Fibroblast of skin of right biceps (primary cell): ENCODE measurements around the gene HOXA7.

Experiments
- DNase-seq: peaks from one replicate; pipeline ENCODE4 v3.0.0-alpha.2; 2013

Gene HOXA7

GRCh38 chr7:27156508-27156898, at the start of gene HOXA7:
Gene HOXA7 (minus strand): TSS chr7:27156675. CDS start chr7:27156545, 130 bp downstream.
- DNase-seq: peak; percentile 77

- no peak for DNase-seq
Measured at GRCh38 chr7:27205325-27206280, 49.1 kb upstream of the HOXA7 start.

- peak; percentile 30 for DNase-seq
Measured at GRCh38 chr7:27204851-27205322, 48.4 kb upstream of the HOXA7 start.

GRCh38 chr7:27203964-27204594, 47.6 kb upstream of the HOXA7 start:
- DNase-seq: no peak

GRCh38 chr7:27203365-27203953, 47.0 kb upstream of the HOXA7 start:
- no peak for DNase-seq

- no peak for DNase-seq
Measured at GRCh38 chr7:27202862-27203134, 46.3 kb upstream of the HOXA7 start.

GRCh38 chr7:27202018-27202861, 45.8 kb upstream of the HOXA7 start:
- no peak for DNase-seq

- DNase-seq: no peak
Measured at GRCh38 chr7:27201580-27202017, 45.1 kb upstream of the HOXA7 start.

GRCh38 chr7:27200761-27201579, 44.5 kb upstream of the HOXA7 start:
- no peak for DNase-seq

GRCh38 chr7:27199849-27200760, 43.6 kb upstream of the HOXA7 start, which contains the start of gene HOXA13:
Gene HOXA13 (minus strand): TSS chr7:27200091. CDS start chr7:27200077, 14 bp downstream.
- DNase-seq: no peak

GRCh38 chr7:27198871-27199801, 42.7 kb upstream of the HOXA7 start:
- DNase-seq: no peak

GRCh38 chr7:27198138-27198841, 41.8 kb upstream of the HOXA7 start:
- DNase-seq: no peak

GRCh38 chr7:27197137-27198042, 40.9 kb upstream of the HOXA7 start:
- no peak for DNase-seq

- DNase-seq: peak; percentile 58
Measured at GRCh38 chr7:27196287-27196767, 39.9 kb upstream of the HOXA7 start.

GRCh38 chr7:27194686-27195379, 38.4 kb upstream of the HOXA7 start:
- no peak for DNase-seq

GRCh38 chr7:27194002-27194352, 37.5 kb upstream of the HOXA7 start:
- no peak for DNase-seq
